ENCODE data around the gene BEST4. TPM values are rescaled to one million over a fixed set of nuclear protein-coding genes. Genes with fewer than 3 reads are reported as not detected.

Gene BEST4
- total RNA-seq, 1 experiment from 2014 or later: 0.35 TPM

- BruUV-seq (replicated peaks): no TSS peak
- H3K36me3 Mint-ChIP-seq (ENCODE audit: insufficient read depth, unreplicated experiment): peaks cover 69% of the 10 kb centered on the region
- intact Hi-C loops (cut with micrococcal nuclease): no loop called here
- DNase-seq (ENCODE audit: unreplicated experiment): peak; percentile 65
- ChIA-PET CTCF (interaction anchor here (0.8 to 2.1 kb wide), 4 partner anchors 12 to 27 kb away, joined by 3 to 8 read pairs (median 4); no protein-coding TSS in a partner anchor), POLR2A (interaction anchor here (0.7 to 4.3 kb wide), 6 partner anchors 9 to 494 kb away, joined by 3 to 79 read pairs (median 6); partner anchors contain the start of genes PLK3 and RPS8)
- peak overlapping the region; percentile 100 for H3K27ac Mint-ChIP-seq (ENCODE audit: low read depth, unreplicated experiment)
- TF ChIP-seq CTCF (IDR thresholded peaks at IDR 0.05; ENCODE audit: unreplicated experiment): no peak
- H3K27me3 Mint-ChIP-seq (ENCODE audit: insufficient read depth, unreplicated experiment): no peaks in the 10 kb centered on the region
- H3K4me1 Mint-ChIP-seq (ENCODE audit: insufficient read depth, unreplicated experiment): peaks cover 46% of the 10 kb centered on the region
- no peaks in the 10 kb centered on the region for H3K9me3 Mint-ChIP-seq (ENCODE audit: unreplicated experiment)
- no peak overlapping the region for H3K4me3 Mint-ChIP-seq (ENCODE audit: unreplicated experiment)
Observed at GRCh38 chr1:44808938-44809917, 21.3 kb upstream of the BEST4 start.

GRCh38 chr1:44808063-44808937 lies 20.3 kb upstream of the BEST4 start, which contains the start of gene BTBD19:
Gene BTBD19, plus strand, starts transcription at chr1:44808523. Its CDS starts 298 bp downstream, at chr1:44808821.
- no peak for DNase-seq (ENCODE audit: unreplicated experiment)
- ChIA-PET CTCF (interaction anchor here (0.5 to 2.1 kb wide), 4 partner anchors 11 to 1610 kb away, joined by 3 to 8 read pairs (median 4); partner anchors contain the start of gene RNU5D-1), POLR2A (interaction anchor here (0.6 to 4.3 kb wide), 16 partner anchors 8 to 577 kb away, joined by 3 to 79 read pairs (median 4); partner anchors contain the start of genes PLK3, RNU5D-1, RPS8 and UROD)
- peak within 1 kb of the TSS; percentile 52 for H3K4me3 Mint-ChIP-seq (ENCODE audit: unreplicated experiment)
- peak within 1 kb of the TSS; percentile 100 for H3K27ac Mint-ChIP-seq (ENCODE audit: low read depth, unreplicated experiment)
- intact Hi-C loops (cut with micrococcal nuclease): no loop called here
- H3K4me1 Mint-ChIP-seq (ENCODE audit: insufficient read depth, unreplicated experiment): peaks cover 48% of the 10 kb centered on the region
- H3K27me3 Mint-ChIP-seq (ENCODE audit: insufficient read depth, unreplicated experiment): no peaks in the 10 kb centered on the region
- no TSS peak for BruUV-seq (replicated peaks)
- TF ChIP-seq CTCF (IDR thresholded peaks at IDR 0.05; ENCODE audit: unreplicated experiment): no peak
- H3K9me3 Mint-ChIP-seq (ENCODE audit: unreplicated experiment): no peaks in the 10 kb centered on the region
- H3K36me3 Mint-ChIP-seq (ENCODE audit: insufficient read depth, unreplicated experiment): peaks cover 72% of the 10 kb centered on the region

GRCh38 chr1:44807364-44808062 lies 19.5 kb upstream of the BEST4 start:
- peak; percentile 99 for DNase-seq (ENCODE audit: unreplicated experiment)
- intact Hi-C loops (cut with micrococcal nuclease): loop anchor here (1.0 to 2.0 kb wide), 3 partner anchors 12 to 77 kb away; partner anchors contain the start of genes RNU5D-1 and RPS8
- H3K4me1 Mint-ChIP-seq (ENCODE audit: insufficient read depth, unreplicated experiment): peaks cover 49% of the 10 kb centered on the region
- TSS peak; percentile 18 for BruUV-seq (replicated peaks)
- H3K4me3 Mint-ChIP-seq (ENCODE audit: unreplicated experiment): peak overlapping the region; percentile 52
- H3K27me3 Mint-ChIP-seq (ENCODE audit: insufficient read depth, unreplicated experiment): no peaks in the 10 kb centered on the region
- ChIA-PET POLR2A (interaction anchor here (0.6 to 4.3 kb wide), 13 partner anchors 10 to 578 kb away, joined by 3 to 79 read pairs (median 5); partner anchors contain the start of genes RNU5D-1, RPS8 and UROD), CTCF (interaction anchor here (0.6 to 2.1 kb wide), 3 partner anchors 18 to 213 kb away, joined by 3 to 8 read pairs (median 3); partner anchors contain the start of gene RNU5D-1)
- peaks cover 80% of the 10 kb centered on the region for H3K36me3 Mint-ChIP-seq (ENCODE audit: insufficient read depth, unreplicated experiment)
- TF ChIP-seq CTCF (IDR thresholded peaks at IDR 0.05; ENCODE audit: unreplicated experiment): no peak
- H3K9me3 Mint-ChIP-seq (ENCODE audit: unreplicated experiment): no peaks in the 10 kb centered on the region
- H3K27ac Mint-ChIP-seq (ENCODE audit: low read depth, unreplicated experiment): peak overlapping the region; percentile 100
